ENCODE results near the gene ANKRD17. TPM values are rescaled to one million over a fixed set of nuclear protein-coding genes. Genes with fewer than 3 reads are reported as not detected.
A peak's percentile ranks its signal among the peaks of the same experiment; 100 is the strongest.

Gene ANKRD17
- total and polyA plus RNA-seq, 9 of the 15 experiments (the other 6 are each of a cell fraction or from before 2014, with no cell fraction given) = 25.5 to 86.9 (median 52.2) TPM

DNA sequence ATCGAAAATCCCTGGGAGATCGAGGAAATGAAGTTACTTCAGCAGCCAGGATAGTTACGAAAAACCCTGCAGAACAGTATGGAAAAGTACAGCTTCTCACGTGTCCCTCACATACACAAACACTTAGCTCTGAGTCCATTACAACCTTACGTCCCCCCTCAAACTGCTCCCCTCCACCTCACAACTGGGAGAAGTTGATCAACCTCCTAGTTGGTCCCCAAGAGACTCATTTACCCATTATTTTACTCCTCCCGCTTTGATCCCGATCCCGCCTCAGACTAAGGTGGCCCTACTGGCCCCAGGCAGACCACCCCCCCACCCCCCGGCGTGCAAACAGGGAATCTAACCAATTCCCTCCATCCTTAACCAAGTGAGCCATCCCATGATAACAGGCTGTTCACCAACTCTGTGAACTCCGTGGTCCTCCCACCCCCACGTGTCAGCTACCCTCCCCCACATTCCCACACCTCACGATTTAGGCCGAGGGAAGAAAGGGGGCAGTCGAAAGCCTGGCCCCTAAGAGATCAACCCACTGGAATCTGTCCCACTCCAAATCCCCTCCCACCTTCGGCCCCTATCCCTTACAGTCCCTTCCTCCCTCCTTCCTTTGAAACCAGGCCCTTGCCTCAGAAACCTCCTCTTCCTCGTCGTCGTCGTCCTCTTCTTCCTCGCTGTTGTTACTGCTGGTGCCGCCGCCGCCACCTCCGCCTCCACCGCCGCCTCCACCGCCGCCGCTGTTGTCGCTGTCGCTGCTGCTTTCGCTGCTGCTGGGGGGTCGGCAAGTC lies 755 bp downstream of the ANKRD17 start (continued):
- TF ChIP-seq, protein P1, sequence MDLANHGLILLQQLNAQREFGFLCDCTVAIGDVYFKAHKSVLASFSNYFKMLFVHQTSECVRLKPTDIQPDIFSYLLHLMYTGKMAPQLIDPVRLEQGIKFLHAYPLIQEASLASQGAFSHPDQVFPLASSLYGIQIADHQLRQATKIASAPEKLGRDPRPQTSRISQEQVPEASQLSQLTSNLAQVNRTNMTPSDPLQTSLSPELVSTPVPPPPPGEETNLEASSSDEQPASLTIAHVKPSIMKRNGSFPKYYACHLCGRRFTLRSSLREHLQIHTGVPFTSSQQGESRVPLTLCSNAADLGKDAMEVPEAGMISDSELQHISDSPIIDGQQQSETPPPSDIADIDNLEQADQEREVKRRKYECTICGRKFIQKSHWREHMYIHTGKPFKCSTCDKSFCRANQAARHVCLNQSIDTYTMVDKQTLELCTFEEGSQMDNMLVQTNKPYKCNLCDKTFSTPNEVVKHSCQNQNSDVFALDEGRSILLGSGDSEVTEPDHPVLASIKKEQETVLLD (IDR thresholded peaks at IDR 0.05) = peak; percentile 53; the same call in 1 of the 2 replicates
- TF ChIP-seq EP400 (IDR thresholded peaks at IDR 0.05) = peak; percentile 55
- TF ChIP-seq, protein P2, sequence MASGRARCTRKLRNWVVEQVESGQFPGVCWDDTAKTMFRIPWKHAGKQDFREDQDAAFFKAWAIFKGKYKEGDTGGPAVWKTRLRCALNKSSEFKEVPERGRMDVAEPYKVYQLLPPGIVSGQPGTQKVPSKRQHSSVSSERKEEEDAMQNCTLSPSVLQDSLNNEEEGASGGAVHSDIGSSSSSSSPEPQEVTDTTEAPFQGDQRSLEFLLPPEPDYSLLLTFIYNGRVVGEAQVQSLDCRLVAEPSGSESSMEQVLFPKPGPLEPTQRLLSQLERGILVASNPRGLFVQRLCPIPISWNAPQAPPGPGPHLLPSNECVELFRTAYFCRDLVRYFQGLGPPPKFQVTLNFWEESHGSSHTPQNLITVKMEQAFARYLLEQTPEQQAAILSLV (tag; IDR thresholded peaks at IDR 0.05) = no peak
- TF ChIP-seq ZNF696 (CRISPR knock-in tag; conservative IDR thresholded peaks at IDR 0.05) = no peak
- peak; percentile 5 for TF ChIP-seq TAF1 (IDR thresholded peaks at IDR 0.05; ENCODE audit: control insufficient read depth, extremely low read depth, insufficient read depth, low read length, severe bottlenecking)
- no peak for TF ChIP-seq SMARCB1 (IDR thresholded peaks at IDR 0.05; ENCODE audit: insufficient read length, low read depth)
- TF ChIP-seq, protein P3, sequence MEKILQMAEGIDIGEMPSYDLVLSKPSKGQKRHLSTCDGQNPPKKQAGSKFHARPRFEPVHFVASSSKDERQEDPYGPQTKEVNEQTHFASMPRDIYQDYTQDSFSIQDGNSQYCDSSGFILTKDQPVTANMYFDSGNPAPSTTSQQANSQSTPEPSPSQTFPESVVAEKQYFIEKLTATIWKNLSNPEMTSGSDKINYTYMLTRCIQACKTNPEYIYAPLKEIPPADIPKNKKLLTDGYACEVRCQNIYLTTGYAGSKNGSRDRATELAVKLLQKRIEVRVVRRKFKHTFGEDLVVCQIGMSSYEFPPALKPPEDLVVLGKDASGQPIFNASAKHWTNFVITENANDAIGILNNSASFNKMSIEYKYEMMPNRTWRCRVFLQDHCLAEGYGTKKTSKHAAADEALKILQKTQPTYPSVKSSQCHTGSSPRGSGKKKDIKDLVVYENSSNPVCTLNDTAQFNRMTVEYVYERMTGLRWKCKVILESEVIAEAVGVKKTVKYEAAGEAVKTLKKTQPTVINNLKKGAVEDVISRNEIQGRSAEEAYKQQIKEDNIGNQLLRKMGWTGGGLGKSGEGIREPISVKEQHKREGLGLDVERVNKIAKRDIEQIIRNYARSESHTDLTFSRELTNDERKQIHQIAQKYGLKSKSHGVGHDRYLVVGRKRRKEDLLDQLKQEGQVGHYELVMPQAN (IDR thresholded peaks at IDR 0.05; ENCODE audit: borderline replicate concordance) = peak; percentile 56; the same call in 1 of the 2 replicates
- TF ChIP-seq ELF2 (CRISPR knock-in tag; IDR thresholded peaks at IDR 0.05) = no peak
- 0 out of 2 replicates have a peak, but pooled peaks have one; percentile 23 for TF ChIP-seq MTA1 (IDR thresholded peaks at IDR 0.05; ENCODE audit: borderline replicate concordance)
- no peak for TF ChIP-seq DACH1 (IDR thresholded peaks at IDR 0.05; ENCODE audit: partially characterized antibody)
- no peak for TF ChIP-seq PHF21A (IDR thresholded peaks at IDR 0.05; ENCODE audit: borderline replicate concordance, low read depth)
- peak; percentile 74; the same call in 1 of the 2 replicates for TF ChIP-seq EGR1 (conservative IDR thresholded peaks at IDR 0.05)
- TF ChIP-seq, protein P4, sequence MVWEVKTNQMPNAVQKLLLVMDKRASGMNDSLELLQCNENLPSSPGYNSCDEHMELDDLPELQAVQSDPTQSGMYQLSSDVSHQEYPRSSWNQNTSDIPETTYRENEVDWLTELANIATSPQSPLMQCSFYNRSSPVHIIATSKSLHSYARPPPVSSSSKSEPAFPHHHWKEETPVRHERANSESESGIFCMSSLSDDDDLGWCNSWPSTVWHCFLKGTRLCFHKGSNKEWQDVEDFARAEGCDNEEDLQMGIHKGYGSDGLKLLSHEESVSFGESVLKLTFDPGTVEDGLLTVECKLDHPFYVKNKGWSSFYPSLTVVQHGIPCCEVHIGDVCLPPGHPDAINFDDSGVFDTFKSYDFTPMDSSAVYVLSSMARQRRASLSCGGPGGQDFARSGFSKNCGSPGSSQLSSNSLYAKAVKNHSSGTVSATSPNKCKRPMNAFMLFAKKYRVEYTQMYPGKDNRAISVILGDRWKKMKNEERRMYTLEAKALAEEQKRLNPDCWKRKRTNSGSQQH (CRISPR knock-in tag; IDR thresholded peaks at IDR 0.05) = no peak
- peak in 1 of 2 experiments; percentile 33; a peak in 1 of 4 replicates for TF ChIP-seq FOXK2 (conservative IDR thresholded peaks at IDR 0.05 in 1 of 2, IDR thresholded peaks at IDR 0.05 in 1 of 2; ENCODE audit: low read depth in 2 of 2)
- no peak for TF ChIP-seq FOXJ2 (tag; IDR thresholded peaks at IDR 0.05)
- TF ChIP-seq KDM1A (IDR thresholded peaks at IDR 0.05) = peak in 1 of 2 experiments; percentile 42; a peak in 1 of 4 replicates
- no peak for TF ChIP-seq YBX1 (IDR thresholded peaks at IDR 0.05)
- TF ChIP-seq NR1H2 (CRISPR knock-in tag; IDR thresholded peaks at IDR 0.05) = 0 out of 2 replicates have a peak, but pooled peaks have one; percentile 13
- no peak for TF ChIP-seq PRMT5 (CRISPR knock-in tag; IDR thresholded peaks at IDR 0.05)
